PC-9 (cell line): ENCODE data around the gene EDAR. TPM values are rescaled to one million over a fixed set of nuclear protein-coding genes. Genes with fewer than 3 reads are reported as not detected.

Experiments used
- BruUV-seq: library from RNA; stranded (reverse); fragments of 400-500 nt; replicated peaks from 2 replicates; lab custom pipeline; 2021; lab: Mats Ljungman, UMichigan
- CTCF ChIA-PET: fragments of 300-600 bp; sonication (Branson Sonifier 250); formaldehyde crosslinking; loops from one replicate; lab custom pipeline; 2022; ENCODE audit warnings: antibody characterized with exemption; lab: Charles Lee
- POLR2A ChIA-PET: fragments of 300-600 bp; sonication (Branson Sonifier 250); formaldehyde crosslinking; loops from one replicate; lab custom pipeline; 2022; ENCODE audit warnings: antibody characterized with exemption; ENCODE audit not compliant: unreplicated experiment; lab: Charles Lee
- DNase-seq, 2 experiments: peaks; one replicate each; pipeline versions ENCODE4 v3.0.0 to v3.0.0-alpha.2; 2015 to 2022; ENCODE audit warnings: mixed read lengths in 1 of 2
- H2AFZ ChIP-seq: fragments of 200-600 bp; sonication (generic); 2 replicates; pipeline ENCODE4 v1.8.1; 2017; ENCODE audit warnings: antibody characterized with exemption
- H3F3A ChIP-seq: fragments of 200-600 bp; sonication (generic); 2 replicates; pipeline ENCODE4 v1.8.1; 2017; ENCODE audit warnings: antibody characterized with exemption, mild to moderate bottlenecking, low read depth; ENCODE audit not compliant: insufficient read depth
- H3K27ac ChIP-seq: fragments of 200-600 bp; sonication (generic); 2 replicates; pipeline ENCODE4 v1.6.1; 2016; ENCODE audit warnings: mixed run types
- H3K27me3 ChIP-seq: fragments of 200-600 bp; sonication (generic); 2 replicates; pipeline ENCODE4 v1.6.1; 2016; ENCODE audit warnings: low read depth, mixed run types; ENCODE audit not compliant: insufficient read depth
- H3K36me3 ChIP-seq: fragments of 200-600 bp; sonication (generic); 2 replicates; pipeline ENCODE4 v1.6.1; 2016; ENCODE audit warnings: low read depth, mixed run types
- H3K4me1 ChIP-seq: fragments of 200-600 bp; sonication (generic); replicated peaks from 2 replicates; pipeline ENCODE4 v1.6.1; 2016; ENCODE audit warnings: mixed run types; ENCODE audit not compliant: insufficient read depth
- H3K4me2 ChIP-seq: fragments of 200-600 bp; sonication (generic); 2 replicates; pipeline ENCODE4 v1.6.1; 2017; ENCODE audit warnings: mixed run types
- H3K4me3 ChIP-seq: fragments of 200-600 bp; sonication (generic); 2 replicates; pipeline ENCODE4 v1.6.1; 2016; ENCODE audit warnings: mixed run types
- H3K79me2 ChIP-seq: fragments of 200-600 bp; sonication (generic); 2 replicates; pipeline ENCODE4 v1.6.1; 2017; ENCODE audit warnings: low read depth, mixed run types
- H3K9me2 ChIP-seq: fragments of 200-600 bp; sonication (generic); 2 replicates; pipeline ENCODE4 v1.8.1; 2017; ENCODE audit warnings: mild to moderate bottlenecking; ENCODE audit not compliant: insufficient read depth
- H3K9me3 ChIP-seq: fragments of 200-600 bp; sonication (generic); 2 replicates; pipeline ENCODE4 v1.8.1; 2016; ENCODE audit warnings: low read depth; ENCODE audit not compliant: insufficient read depth
- H4K20me1 ChIP-seq: fragments of 200-600 bp; sonication (generic); 2 replicates; pipeline ENCODE4 v1.8.1; 2017; ENCODE audit not compliant: insufficient read depth
- CTCF ChIP-seq: fragments of 200-600 bp; sonication (generic); conservative IDR thresholded peaks from 2 replicates; pipeline ENCODE4 v1.6.1; 2017; ENCODE audit warnings: mixed run types, antibody characterized with exemption, mild to moderate bottlenecking, moderate library complexity
- EZH2 ChIP-seq: fragments of 200-600 bp; sonication (generic); IDR thresholded peaks from 2 replicates; pipeline ENCODE4 v1.8.0; 2017; ENCODE audit warnings: antibody characterized with exemption, low read depth
- intact Hi-C: fragments of 100-400 bp; cut with micrococcal nuclease; formaldehyde crosslinking; loops from one replicate; pipeline ENCODE4 v1.10.0; 2022; ENCODE audit not compliant: unreplicated experiment
- total RNA-seq: library from RNA; stranded (reverse); gene quantifications from 2 replicates; pipeline ENCODE4 v1.2.3, GENCODE V29; 2021

Gene EDAR
- total RNA-seq, 1 experiment from 2014 or later = not detected

GRCh38 chr2:108911807-108912628, 77.0 kb downstream of the EDAR start:
- no peaks in the 10 kb centered on the region for H3K36me3 ChIP-seq
- intact Hi-C loops = no loop called here
- H3K4me2 ChIP-seq = no peak overlapping the region
- H4K20me1 ChIP-seq = no peaks in the 10 kb centered on the region
- TF ChIP-seq EZH2 = no peak
- TF ChIP-seq CTCF = no peak
- no peak overlapping the region for H2AFZ ChIP-seq
- H3K9me2 ChIP-seq = no peaks in the 10 kb centered on the region
- no peaks in the 10 kb centered on the region for H3K4me1 ChIP-seq
- DNase-seq = no peak
- H3K9me3 ChIP-seq = no peaks in the 10 kb centered on the region
- H3K27me3 ChIP-seq = no peaks in the 10 kb centered on the region
- H3K79me2 ChIP-seq = no peaks in the 10 kb centered on the region
- no TSS peak for BruUV-seq
- POLR2A ChIA-PET = no interaction called here
- no peak overlapping the region for H3K4me3 ChIP-seq
- no peak overlapping the region for H3K27ac ChIP-seq
- CTCF ChIA-PET = interaction anchor here (0.7 kb wide), 1 partner anchor 37 kb away, joined by 3 read pairs; no protein-coding TSS in a partner anchor
- H3F3A ChIP-seq = no peaks in the 10 kb centered on the region

GRCh38 chr2:108911401-108911800, 77.6 kb downstream of the EDAR start:
- no TSS peak for BruUV-seq
- Histone ChIP-seq H3F3A (no peaks in the 10 kb centered on the region), H3K36me3 (no peaks in the 10 kb centered on the region), H2AFZ (no peak overlapping the region), H3K4me2 (no peak overlapping the region), H3K27ac (no peak overlapping the region), H3K79me2 (no peaks in the 10 kb centered on the region), H4K20me1 (no peaks in the 10 kb centered on the region), H3K9me3 (no peaks in the 10 kb centered on the region), H3K4me3 (no peak overlapping the region), H3K4me1 (no peaks in the 10 kb centered on the region), H3K27me3 (no peaks in the 10 kb centered on the region), H3K9me2 (no peaks in the 10 kb centered on the region)
- POLR2A ChIA-PET = no interaction called here
- intact Hi-C loops = no loop called here
- DNase-seq = no peak
- CTCF ChIA-PET = interaction anchor here (0.7 kb wide), 1 partner anchor 38 kb away, joined by 3 read pairs; no protein-coding TSS in a partner anchor
- TF ChIP-seq CTCF = no peak
- no peak for TF ChIP-seq EZH2

- no peaks in the 10 kb centered on the region for H3K9me2 ChIP-seq
- H3K79me2 ChIP-seq = no peaks in the 10 kb centered on the region
- no peak overlapping the region for H3K4me3 ChIP-seq
- TF ChIP-seq EZH2 (no peak), CTCF (no peak)
- no peaks in the 10 kb centered on the region for H3K4me1 ChIP-seq
- H3K9me3 ChIP-seq = no peaks in the 10 kb centered on the region
- CTCF ChIA-PET = no interaction called here
- no TSS peak for BruUV-seq
- DNase-seq = no peak
- H3K4me2 ChIP-seq = no peak overlapping the region
- H2AFZ ChIP-seq = no peak overlapping the region
- intact Hi-C loops = no loop called here
- no peaks in the 10 kb centered on the region for H3K36me3 ChIP-seq
- POLR2A ChIA-PET = no interaction called here
- no peaks in the 10 kb centered on the region for H3K27me3 ChIP-seq
- no peaks in the 10 kb centered on the region for H3F3A ChIP-seq
- H4K20me1 ChIP-seq = no peaks in the 10 kb centered on the region
- no peak overlapping the region for H3K27ac ChIP-seq
Observed at GRCh38 chr2:108910541-108911396, 78.3 kb downstream of the EDAR start.
